ENCODE results near the gene PPP1R36.

DNA sequence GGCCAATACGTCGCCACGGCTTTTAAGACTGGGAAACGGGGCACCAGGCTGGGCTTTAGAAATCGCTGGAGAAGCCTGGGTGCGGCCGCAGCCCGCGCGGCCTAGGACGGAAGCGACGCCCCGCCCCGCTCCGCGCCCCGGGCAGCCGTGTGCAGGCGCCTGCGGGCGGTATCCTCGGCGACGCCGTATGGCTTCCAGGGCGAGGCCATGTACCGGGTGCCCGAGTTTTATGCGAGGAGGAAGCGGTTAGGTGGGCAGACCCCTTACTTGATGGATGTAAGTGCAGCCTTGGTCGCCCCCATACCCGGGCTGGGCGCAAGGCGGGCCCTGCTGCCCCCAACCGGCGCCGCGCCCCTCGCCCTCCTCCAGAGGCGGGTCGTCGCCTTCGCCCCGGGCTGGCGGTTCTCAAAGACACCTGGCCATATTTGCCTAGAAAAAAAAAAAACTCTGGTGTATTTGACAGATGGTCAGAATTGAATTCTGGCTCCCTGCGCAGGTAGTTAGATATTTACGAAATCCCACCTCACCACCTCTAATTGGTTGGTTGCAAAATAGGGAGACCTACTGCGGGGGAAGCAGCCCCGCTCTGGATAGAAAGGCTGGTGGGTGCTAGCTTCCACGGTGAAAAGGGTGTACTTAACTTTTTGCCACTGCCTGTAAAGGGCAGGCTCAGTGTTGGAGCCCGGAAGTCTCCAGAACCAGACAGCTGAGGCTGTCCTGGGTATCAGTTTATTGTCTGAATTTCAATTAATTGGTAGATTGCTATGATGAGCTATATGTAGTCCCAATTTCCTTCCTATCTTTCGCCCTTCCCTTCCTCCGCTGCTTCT is at the start of gene PPP1R36:
- no peak for TF ChIP-seq POLR2A (IDR thresholded peaks at IDR 0.05)
- TF ChIP-seq, protein P1, sequence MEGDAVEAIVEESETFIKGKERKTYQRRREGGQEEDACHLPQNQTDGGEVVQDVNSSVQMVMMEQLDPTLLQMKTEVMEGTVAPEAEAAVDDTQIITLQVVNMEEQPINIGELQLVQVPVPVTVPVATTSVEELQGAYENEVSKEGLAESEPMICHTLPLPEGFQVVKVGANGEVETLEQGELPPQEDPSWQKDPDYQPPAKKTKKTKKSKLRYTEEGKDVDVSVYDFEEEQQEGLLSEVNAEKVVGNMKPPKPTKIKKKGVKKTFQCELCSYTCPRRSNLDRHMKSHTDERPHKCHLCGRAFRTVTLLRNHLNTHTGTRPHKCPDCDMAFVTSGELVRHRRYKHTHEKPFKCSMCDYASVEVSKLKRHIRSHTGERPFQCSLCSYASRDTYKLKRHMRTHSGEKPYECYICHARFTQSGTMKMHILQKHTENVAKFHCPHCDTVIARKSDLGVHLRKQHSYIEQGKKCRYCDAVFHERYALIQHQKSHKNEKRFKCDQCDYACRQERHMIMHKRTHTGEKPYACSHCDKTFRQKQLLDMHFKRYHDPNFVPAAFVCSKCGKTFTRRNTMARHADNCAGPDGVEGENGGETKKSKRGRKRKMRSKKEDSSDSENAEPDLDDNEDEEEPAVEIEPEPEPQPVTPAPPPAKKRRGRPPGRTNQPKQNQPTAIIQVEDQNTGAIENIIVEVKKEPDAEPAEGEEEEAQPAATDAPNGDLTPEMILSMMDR (IDR thresholded peaks at IDR 0.05), result no peak

Data from heart left ventricle (tissue), 13 donors.